ENCODE results near the gene ABLIM1.

The ABLIM1 gene

GRCh38 chr10:114470956-114471905, 186.8 kb downstream of the ABLIM1 start:
- H3K9me3 ChIP-seq (ENCODE audit: severe bottlenecking), result no peaks in the 10 kb centered on the region
- DNase-seq, result peak; percentile 67
- peak overlapping the region; percentile 71 for H3K27ac ChIP-seq
- TF ChIP-seq CTCF (IDR thresholded peaks at IDR 0.05; ENCODE audit: low read depth, low read length), result peak; percentile 72
- peak overlapping the region; percentile 32 for H3K4me3 ChIP-seq (ENCODE audit: low read depth, low read length)
- no peaks in the 10 kb centered on the region for H3K27me3 ChIP-seq (ENCODE audit: insufficient read depth, low read depth, severe bottlenecking)
- H3K36me3 ChIP-seq, result no peaks in the 10 kb centered on the region

GRCh38 chr10:114470361-114470760, 187.7 kb downstream of the ABLIM1 start:
- H3K4me3 ChIP-seq (ENCODE audit: low read depth, low read length), result no peak overlapping the region
- DNase-seq, result no peak
- H3K27ac ChIP-seq, result no peak overlapping the region
- H3K9me3 ChIP-seq (ENCODE audit: severe bottlenecking), result no peaks in the 10 kb centered on the region
- no peak for TF ChIP-seq CTCF (IDR thresholded peaks at IDR 0.05; ENCODE audit: low read depth, low read length)
- H3K36me3 ChIP-seq, result no peaks in the 10 kb centered on the region
- H3K27me3 ChIP-seq (ENCODE audit: insufficient read depth, low read depth, severe bottlenecking), result no peaks in the 10 kb centered on the region

GRCh38 chr10:114458955-114459354, 199.1 kb downstream of the ABLIM1 start:
- Histone ChIP-seq H3K36me3 (no peaks in the 10 kb centered on the region), H3K4me3 (ENCODE audit: low read depth, low read length) (no peak overlapping the region), H3K9me3 (ENCODE audit: severe bottlenecking) (no peaks in the 10 kb centered on the region), H3K27me3 (ENCODE audit: insufficient read depth, low read depth, severe bottlenecking) (no peaks in the 10 kb centered on the region), H3K27ac (no peak overlapping the region)
- peak; percentile 66 for TF ChIP-seq CTCF (IDR thresholded peaks at IDR 0.05; ENCODE audit: low read depth, low read length)
- peak; percentile 50 for DNase-seq

- no peak for DNase-seq
- Histone ChIP-seq H3K9me3 (ENCODE audit: severe bottlenecking) (no peaks in the 10 kb centered on the region), H3K36me3 (no peaks in the 10 kb centered on the region), H3K27ac (no peak overlapping the region), H3K27me3 (ENCODE audit: insufficient read depth, low read depth, severe bottlenecking) (no peaks in the 10 kb centered on the region), H3K4me3 (ENCODE audit: low read depth, low read length) (no peak overlapping the region)
- TF ChIP-seq CTCF (IDR thresholded peaks at IDR 0.05; ENCODE audit: low read depth, low read length), result no peak
Measured at GRCh38 chr10:114458216-114458920, 199.7 kb downstream of the ABLIM1 start.

GRCh38 chr10:114453576-114453975, 204.5 kb downstream of the ABLIM1 start:
- no peak overlapping the region for H3K4me3 ChIP-seq (ENCODE audit: low read depth, low read length)
- H3K9me3 ChIP-seq (ENCODE audit: severe bottlenecking), result no peaks in the 10 kb centered on the region
- TF ChIP-seq CTCF (IDR thresholded peaks at IDR 0.05; ENCODE audit: low read depth, low read length), result no peak
- DNase-seq, result no peak
- H3K27me3 ChIP-seq (ENCODE audit: insufficient read depth, low read depth, severe bottlenecking), result no peaks in the 10 kb centered on the region
- H3K27ac ChIP-seq, result no peak overlapping the region
- H3K36me3 ChIP-seq, result no peaks in the 10 kb centered on the region
